Brain microvascular endothelial cell (primary cell): ENCODE data around the gene MYH3.

Experiments used
- DNase-seq: peaks from one replicate; pipeline ENCODE4 v3.0.0-alpha.2; 2020
- H3K27ac ChIP-seq: fragments of 250-450 bp; sonication (Bioruptor Pico); 2 replicates; pipeline ENCODE4 v1.5.1; 2020; ENCODE audit warnings: mild to moderate bottlenecking, moderate library complexity
- H3K27me3 ChIP-seq: fragments of 250-450 bp; sonication (Bioruptor Pico); replicated peaks from 2 replicates; pipeline ENCODE4 v1.5.1; 2020; ENCODE audit warnings: mild to moderate bottlenecking
- H3K36me3 ChIP-seq: fragments of 250-450 bp; sonication (Bioruptor Pico); replicated peaks from 2 replicates; pipeline ENCODE4 v1.5.1; 2020; ENCODE audit warnings: mild to moderate bottlenecking
- H3K4me3 ChIP-seq: 2 replicates; pipeline ENCODE4 v1.5.1; 2011; ENCODE audit warnings: low read depth, mild to moderate bottlenecking, control low read depth, low read length, moderate library complexity
- CTCF ChIP-seq: IDR thresholded peaks from 2 replicates; pipeline ENCODE4 v1.5.1; 2011; ENCODE audit warnings: low read depth, mild to moderate bottlenecking, moderate library complexity, low read length, control low read depth, inconsistent platforms; ENCODE audit errors: missing control alignments
- in situ Hi-C: cut with HindIII; loops from 2 replicates; pipeline ENCODE4 v1.10.0; 2017; ENCODE audit warnings: low sequenced_read_pairs, low pct_ligation_motif_present

Gene MYH3

DNA sequence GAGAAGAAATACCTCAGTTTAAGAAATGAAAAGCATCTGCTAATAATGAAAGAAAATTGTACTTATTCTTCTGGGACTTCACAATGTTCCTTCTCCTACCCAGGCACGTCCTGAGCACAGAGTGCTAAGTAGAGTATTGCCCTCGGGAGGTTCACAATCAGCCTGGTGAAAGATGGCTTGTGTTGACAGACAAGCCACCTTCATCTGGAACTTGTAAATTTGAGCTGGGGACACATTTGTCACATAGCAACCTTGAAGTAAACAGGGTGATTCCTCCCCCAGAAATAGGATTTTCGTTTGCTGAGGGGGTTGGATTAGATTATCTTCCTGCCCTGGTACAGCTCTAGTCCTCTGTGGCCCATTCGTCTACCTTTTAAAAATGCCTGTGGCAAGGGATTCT lies 73.3 kb downstream of the MYH3 start:
- Histone ChIP-seq H3K4me3 (no peak overlapping the region), H3K27me3 (no peaks in the 10 kb centered on the region), H3K36me3 (no peaks in the 10 kb centered on the region), H3K27ac (no peak overlapping the region)
- no peak for TF ChIP-seq CTCF
- no peak for DNase-seq
- in situ Hi-C loops = no loop called here

GRCh38 chr17:10579270-10579669 lies 77.8 kb downstream of the MYH3 start:
- no peaks in the 10 kb centered on the region for H3K36me3 ChIP-seq
- H3K27me3 ChIP-seq = no peaks in the 10 kb centered on the region
- TF ChIP-seq CTCF = no peak
- no peak overlapping the region for H3K4me3 ChIP-seq
- H3K27ac ChIP-seq = no peak overlapping the region
- in situ Hi-C loops = no loop called here
- DNase-seq = no peak
